Stomach (tissue), 4 donors: ENCODE data around the gene BATF.

Source experiments
- CTCF ChIP-seq, 7 experiments: fragments of 450-650 bp in 4 of 7; fragments of 200-600 bp in 3 of 7; sonication (generic) in 3 of 7; IDR thresholded peaks; one replicate each; pipeline ENCODE4 v1.5.1; 2016 to 2019; ENCODE audit warnings: antibody characterized with exemption in 7 of 7, control low read depth in 2 of 7, mild to moderate bottlenecking in 1 of 7
- POLR2A ChIP-seq, 4 donors: fragments of 450-650 bp; IDR thresholded peaks; one replicate each; pipeline ENCODE4 v1.6.1; 2016; ENCODE audit warnings: antibody characterized with exemption in 4 of 4, control low read depth in 2 of 4, mild to moderate bottlenecking in 1 of 4, moderate library complexity in 1 of 4

GRCh38 chr14:75533791-75534555, 11.7 kb downstream of the BATF start:
- TF ChIP-seq CTCF (IDR thresholded peaks at IDR 0.05) (no peak), POLR2A (IDR thresholded peaks at IDR 0.05) (no peak)
